ENCODE measurements around the gene OPCML. TPM values are rescaled to one million over a fixed set of nuclear protein-coding genes. Genes with fewer than 3 reads are reported as not detected.

Gene OPCML
- total and polyA plus RNA-seq, 12 donors, result under 0.01 to 1.2 (median 0.39) TPM

DNA sequence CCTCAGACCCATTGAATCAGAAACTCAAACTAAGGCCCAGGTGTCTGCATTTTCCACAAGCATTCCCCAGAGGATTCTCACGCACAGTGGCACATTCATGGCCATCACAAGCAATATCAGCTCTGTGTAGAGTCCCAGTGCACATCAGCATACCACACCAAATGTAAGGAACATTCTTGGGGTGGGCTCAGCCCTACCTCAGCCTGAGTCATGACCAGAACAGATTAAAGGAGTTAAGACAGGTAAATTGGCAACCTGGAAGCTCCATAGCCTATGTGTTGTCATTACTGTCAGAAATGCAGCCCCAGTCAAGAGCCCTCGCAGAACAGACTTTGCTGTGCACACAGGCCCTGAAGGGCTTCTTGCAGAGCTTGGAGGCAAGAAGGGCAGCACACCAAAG is 53.1 kb downstream of the OPCML start:
- TF ChIP-seq, protein P1, sequence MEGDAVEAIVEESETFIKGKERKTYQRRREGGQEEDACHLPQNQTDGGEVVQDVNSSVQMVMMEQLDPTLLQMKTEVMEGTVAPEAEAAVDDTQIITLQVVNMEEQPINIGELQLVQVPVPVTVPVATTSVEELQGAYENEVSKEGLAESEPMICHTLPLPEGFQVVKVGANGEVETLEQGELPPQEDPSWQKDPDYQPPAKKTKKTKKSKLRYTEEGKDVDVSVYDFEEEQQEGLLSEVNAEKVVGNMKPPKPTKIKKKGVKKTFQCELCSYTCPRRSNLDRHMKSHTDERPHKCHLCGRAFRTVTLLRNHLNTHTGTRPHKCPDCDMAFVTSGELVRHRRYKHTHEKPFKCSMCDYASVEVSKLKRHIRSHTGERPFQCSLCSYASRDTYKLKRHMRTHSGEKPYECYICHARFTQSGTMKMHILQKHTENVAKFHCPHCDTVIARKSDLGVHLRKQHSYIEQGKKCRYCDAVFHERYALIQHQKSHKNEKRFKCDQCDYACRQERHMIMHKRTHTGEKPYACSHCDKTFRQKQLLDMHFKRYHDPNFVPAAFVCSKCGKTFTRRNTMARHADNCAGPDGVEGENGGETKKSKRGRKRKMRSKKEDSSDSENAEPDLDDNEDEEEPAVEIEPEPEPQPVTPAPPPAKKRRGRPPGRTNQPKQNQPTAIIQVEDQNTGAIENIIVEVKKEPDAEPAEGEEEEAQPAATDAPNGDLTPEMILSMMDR (IDR thresholded peaks at IDR 0.05), result no peak
- H3K4me3 ChIP-seq, result no peak overlapping the region
- no peak overlapping the region for H3K27ac ChIP-seq
- no peaks in the 10 kb centered on the region for H3K4me1 ChIP-seq
- WGBS, 2 donors, result 87 to 91% methylated on average over 2 of the region's 2 CpGs
- intact Hi-C loops (cut with DNase I), result loop anchor here in 1 of 10 donors (5.0 kb wide), 1 partner anchor 937 kb away; no protein-coding TSS in a partner anchor
- ATAC-seq (no peak), DNase-seq (no peak)
- peaks cover 0 to 9% (median 3%) of the 10 kb centered on the region in 7 donors for H3K27me3 ChIP-seq
- no peaks in the 10 kb centered on the region for H3K36me3 ChIP-seq
- no peaks in the 10 kb centered on the region for H3K9me3 ChIP-seq

DNA sequence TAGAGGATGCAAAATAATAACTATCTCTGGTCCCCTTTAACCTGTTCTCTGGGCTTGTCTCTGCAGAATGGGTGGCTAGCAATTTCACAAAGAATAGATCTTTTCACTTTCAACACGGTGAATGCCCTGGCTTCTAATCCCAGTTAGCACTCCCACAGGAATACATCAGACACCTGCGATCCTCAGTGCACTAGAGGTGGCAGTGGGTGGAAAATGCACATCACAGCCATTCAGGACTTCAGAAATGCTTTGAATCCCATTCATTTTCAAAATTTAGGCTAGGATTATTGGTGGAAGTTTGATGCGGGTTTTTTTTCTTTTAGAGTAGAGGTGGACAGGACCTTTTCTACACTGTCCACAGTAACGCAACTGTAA is 55.1 kb downstream of the OPCML start:
- intact Hi-C loops (cut with DNase I), result loop anchor here in 1 of 10 donors (5.0 kb wide), 1 partner anchor 935 kb away; no protein-coding TSS in a partner anchor
- no peak overlapping the region for H3K4me3 ChIP-seq
- DNase-seq (no peak), ATAC-seq (no peak)
- peaks cover 0 to 9% (median 3%) of the 10 kb centered on the region in 7 donors for H3K27me3 ChIP-seq
- no peaks in the 10 kb centered on the region for H3K4me1 ChIP-seq
- no peaks in the 10 kb centered on the region for H3K36me3 ChIP-seq
- H3K27ac ChIP-seq, result no peak overlapping the region
- WGBS, 2 donors, result 78 to 82% methylated on average over 4 of the region's 4 CpGs
- H3K9me3 ChIP-seq, result no peaks in the 10 kb centered on the region
- TF ChIP-seq, protein P1 (IDR thresholded peaks at IDR 0.05), result no peak

DNA sequence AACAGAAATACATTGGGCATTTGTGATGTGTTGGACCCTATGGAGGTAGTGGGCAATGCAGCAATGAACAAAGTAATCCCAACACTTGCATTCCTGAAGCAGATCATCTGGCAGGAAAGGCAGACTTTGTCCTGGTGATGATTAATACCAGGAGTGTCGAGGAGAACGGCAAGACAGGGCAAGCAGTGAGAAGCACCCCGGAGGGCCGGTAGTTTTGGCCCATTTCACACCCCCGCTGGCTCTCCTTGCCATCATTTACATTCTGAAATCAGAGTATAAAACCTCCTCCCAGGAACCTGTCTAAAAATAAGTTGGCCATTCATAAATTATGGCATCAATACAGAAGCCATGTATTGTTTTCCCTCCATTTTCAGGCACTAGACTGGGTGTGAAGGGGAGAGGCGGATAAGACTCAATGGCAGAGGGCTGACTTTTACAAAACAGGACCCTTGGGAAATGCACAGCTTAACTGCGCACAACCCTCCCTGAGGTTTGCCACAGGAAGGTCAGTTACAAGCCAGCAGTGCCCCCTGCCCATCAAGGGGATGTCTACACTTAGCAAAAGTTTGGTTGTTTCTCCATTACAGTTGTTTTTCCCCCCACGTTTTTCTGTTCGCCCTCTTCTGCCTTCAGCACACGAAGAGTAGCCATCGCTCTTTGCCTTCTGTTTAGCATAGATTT is 55.6 kb downstream of the OPCML start:
- peaks cover 0 to 9% (median 3%) of the 10 kb centered on the region in 7 donors for H3K27me3 ChIP-seq
- H3K4me3 ChIP-seq, result no peak overlapping the region
- H3K27ac ChIP-seq, result no peak overlapping the region
- H3K4me1 ChIP-seq, result no peaks in the 10 kb centered on the region
- DNase-seq (no peak), ATAC-seq (no peak)
- intact Hi-C loops (cut with DNase I), result loop anchor here in 1 of 10 donors (5.0 kb wide), 1 partner anchor 934 kb away; no protein-coding TSS in a partner anchor
- H3K36me3 ChIP-seq, result no peaks in the 10 kb centered on the region
- WGBS, 2 donors, result 60 to 66% methylated on average over 11 of the region's 11 CpGs
- TF ChIP-seq, protein P1 (IDR thresholded peaks at IDR 0.05), result no peak
- no peaks in the 10 kb centered on the region for H3K9me3 ChIP-seq

DNA sequence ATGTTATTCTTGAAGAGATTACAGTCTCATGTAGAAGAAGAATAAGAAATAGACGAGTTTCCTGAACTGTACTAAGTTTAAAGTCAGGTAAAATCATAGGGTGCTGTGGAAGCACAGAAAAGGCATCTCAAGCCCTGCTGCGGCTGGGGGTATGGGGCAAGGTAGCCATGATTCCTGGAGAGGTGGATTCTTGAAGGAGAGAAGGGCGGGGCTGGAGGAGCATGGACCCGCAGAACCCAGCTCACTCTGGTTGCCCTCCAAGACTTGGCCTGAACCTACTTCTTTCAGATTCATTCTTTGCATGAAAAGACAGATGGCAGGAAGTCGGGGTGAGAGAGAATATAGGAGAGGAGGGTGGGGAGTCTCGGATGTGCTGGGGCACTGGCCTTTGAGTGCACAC is 57.8 kb downstream of the OPCML start:
- intact Hi-C loops (cut with DNase I), result no loop called here

More for the DNA sequence above, 57.8 kb downstream of the OPCML start:
- no peak overlapping the region for H3K27ac ChIP-seq
- DNase-seq (no peak), ATAC-seq (no peak)
- peaks cover 0 to 12% (median 3%) of the 10 kb centered on the region in 7 donors for H3K27me3 ChIP-seq
- TF ChIP-seq, protein P1 (IDR thresholded peaks at IDR 0.05), result no peak
- H3K4me1 ChIP-seq, result no peaks in the 10 kb centered on the region
- no peaks in the 10 kb centered on the region for H3K36me3 ChIP-seq
- no peaks in the 10 kb centered on the region for H3K9me3 ChIP-seq
- 79 to 86% methylated on average over 6 of the region's 6 CpGs for WGBS, 2 donors
- H3K4me3 ChIP-seq, result no peak overlapping the region
